ENCODE results near the gene PRR12.
A peak's percentile ranks its signal among the peaks of the same experiment; 100 is the strongest.

GRCh38 chr19:49591731-49592485, 926 bp downstream of the PRR12 start:
- TF ChIP-seq ZSCAN30 (tag by site-specific recombination; IDR thresholded peaks at IDR 0.05) = no peak; the same call in 1 of the 2 replicates
- peak; percentile 74; the same call in 1 of the 2 replicates for TF ChIP-seq KLF16 (tag by site-specific recombination; IDR thresholded peaks at IDR 0.05)
- TF ChIP-seq, protein P1, sequence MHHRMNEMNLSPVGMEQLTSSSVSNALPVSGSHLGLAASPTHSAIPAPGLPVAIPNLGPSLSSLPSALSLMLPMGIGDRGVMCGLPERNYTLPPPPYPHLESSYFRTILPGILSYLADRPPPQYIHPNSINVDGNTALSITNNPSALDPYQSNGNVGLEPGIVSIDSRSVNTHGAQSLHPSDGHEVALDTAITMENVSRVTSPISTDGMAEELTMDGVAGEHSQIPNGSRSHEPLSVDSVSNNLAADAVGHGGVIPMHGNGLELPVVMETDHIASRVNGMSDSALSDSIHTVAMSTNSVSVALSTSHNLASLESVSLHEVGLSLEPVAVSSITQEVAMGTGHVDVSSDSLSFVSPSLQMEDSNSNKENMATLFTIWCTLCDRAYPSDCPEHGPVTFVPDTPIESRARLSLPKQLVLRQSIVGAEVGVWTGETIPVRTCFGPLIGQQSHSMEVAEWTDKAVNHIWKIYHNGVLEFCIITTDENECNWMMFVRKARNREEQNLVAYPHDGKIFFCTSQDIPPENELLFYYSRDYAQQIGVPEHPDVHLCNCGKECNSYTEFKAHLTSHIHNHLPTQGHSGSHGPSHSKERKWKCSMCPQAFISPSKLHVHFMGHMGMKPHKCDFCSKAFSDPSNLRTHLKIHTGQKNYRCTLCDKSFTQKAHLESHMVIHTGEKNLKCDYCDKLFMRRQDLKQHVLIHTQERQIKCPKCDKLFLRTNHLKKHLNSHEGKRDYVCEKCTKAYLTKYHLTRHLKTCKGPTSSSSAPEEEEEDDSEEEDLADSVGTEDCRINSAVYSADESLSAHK (tag by site-specific recombination; IDR thresholded peaks at IDR 0.05) = no peak
- TF ChIP-seq ZNF274 (IDR thresholded peaks at IDR 0.05; ENCODE audit: low read length) = no peak
- TF ChIP-seq ZNF274 (tag by site-specific recombination; IDR thresholded peaks at IDR 0.05; ENCODE audit: borderline replicate concordance) = no peak
- TF ChIP-seq, protein P2, sequence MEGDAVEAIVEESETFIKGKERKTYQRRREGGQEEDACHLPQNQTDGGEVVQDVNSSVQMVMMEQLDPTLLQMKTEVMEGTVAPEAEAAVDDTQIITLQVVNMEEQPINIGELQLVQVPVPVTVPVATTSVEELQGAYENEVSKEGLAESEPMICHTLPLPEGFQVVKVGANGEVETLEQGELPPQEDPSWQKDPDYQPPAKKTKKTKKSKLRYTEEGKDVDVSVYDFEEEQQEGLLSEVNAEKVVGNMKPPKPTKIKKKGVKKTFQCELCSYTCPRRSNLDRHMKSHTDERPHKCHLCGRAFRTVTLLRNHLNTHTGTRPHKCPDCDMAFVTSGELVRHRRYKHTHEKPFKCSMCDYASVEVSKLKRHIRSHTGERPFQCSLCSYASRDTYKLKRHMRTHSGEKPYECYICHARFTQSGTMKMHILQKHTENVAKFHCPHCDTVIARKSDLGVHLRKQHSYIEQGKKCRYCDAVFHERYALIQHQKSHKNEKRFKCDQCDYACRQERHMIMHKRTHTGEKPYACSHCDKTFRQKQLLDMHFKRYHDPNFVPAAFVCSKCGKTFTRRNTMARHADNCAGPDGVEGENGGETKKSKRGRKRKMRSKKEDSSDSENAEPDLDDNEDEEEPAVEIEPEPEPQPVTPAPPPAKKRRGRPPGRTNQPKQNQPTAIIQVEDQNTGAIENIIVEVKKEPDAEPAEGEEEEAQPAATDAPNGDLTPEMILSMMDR (tag by site-specific recombination; IDR thresholded peaks at IDR 0.05) = no peak
- no peak for TF ChIP-seq TCF7L2 (IDR thresholded peaks at IDR 0.05; ENCODE audit: borderline replicate concordance, low read depth, low read length)
- no peak for TF ChIP-seq ZNF510 (tag by site-specific recombination; IDR thresholded peaks at IDR 0.05; ENCODE audit: insufficient replicate concordance)
- TF ChIP-seq SP3 (tag by site-specific recombination; IDR thresholded peaks at IDR 0.05) = peak; percentile 90

Measured in HEK293 (cell line).